GM18502 (cell line): ENCODE results near the gene GRID1.

ENCODE experiments used
- ATAC-seq: cut with Tn5 transposase; IDR thresholded peaks from one replicate; pipeline ENCODE4 v1.9.1; 2021; ENCODE audit warnings: mild to moderate bottlenecking; ENCODE audit not compliant: unreplicated experiment, poor library complexity

The GRID1 gene

DNA sequence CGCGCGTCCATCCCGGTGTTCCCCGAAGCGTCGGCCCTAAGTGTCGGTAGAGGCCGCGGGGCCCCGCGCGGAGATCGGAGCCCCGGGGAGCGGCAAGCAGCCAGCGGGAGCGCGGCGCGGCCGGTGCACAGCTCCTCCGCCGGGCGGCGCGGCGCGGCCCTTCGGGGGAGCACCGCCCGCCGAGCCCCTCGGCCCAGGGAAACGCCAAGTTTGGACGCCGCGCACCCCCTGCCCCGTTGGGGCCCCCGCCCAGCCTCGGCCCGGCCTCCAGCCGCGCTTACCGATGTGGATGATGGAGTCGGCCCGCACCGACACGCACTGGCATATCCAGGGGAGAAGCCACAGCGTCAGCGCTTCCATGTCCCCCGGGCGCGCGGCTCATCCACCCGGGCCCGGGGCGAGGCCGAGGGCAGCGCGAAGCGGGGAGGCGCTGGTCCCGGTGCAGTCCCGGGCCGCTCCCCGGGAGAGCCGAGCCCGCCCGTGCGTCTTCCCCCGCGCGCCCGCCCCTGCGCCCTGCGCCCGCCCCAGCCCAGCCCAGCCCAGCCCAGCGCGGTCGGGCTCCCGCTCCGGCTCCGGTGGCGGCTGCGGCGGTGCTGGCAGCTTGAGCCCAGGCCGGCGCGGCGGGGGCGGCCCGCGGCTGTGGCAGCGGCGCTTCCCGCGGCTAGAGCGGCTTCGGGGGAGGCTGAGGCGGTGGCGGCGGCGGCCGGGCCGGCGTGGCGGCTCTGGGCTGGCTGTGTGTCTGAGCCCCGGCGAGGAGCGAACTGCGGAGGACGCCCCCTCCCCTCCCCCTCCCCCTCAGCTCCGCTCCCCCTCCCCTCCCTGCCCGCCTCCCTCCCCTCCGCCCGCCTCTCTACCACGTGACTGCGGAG lies at the start of gene GRID1:
GRID1 (minus strand) TSS at position 763 of the 869 bp plus-strand sequence.
- peak; percentile 35 for ATAC-seq

DNA sequence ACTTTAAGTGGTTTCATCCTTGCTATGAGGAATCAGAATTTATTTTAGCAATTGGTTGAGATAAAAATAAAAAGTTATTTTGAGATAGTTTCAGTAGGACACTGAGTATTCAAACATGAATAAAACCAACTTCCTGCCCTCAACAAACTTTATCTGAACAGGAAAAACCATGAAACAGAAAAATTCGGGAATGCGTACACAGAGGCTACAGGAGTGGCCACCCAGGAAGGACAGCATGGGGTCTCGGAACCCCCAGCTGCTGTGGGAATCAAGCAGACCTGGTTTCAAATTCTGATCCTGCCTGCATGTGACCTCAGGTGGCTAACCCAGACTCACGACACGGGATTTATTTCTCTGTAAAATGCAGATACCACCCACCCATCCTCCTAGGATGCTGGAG lies 49.0 kb upstream of the GRID1 start:
- ATAC-seq, result no peak

DNA sequence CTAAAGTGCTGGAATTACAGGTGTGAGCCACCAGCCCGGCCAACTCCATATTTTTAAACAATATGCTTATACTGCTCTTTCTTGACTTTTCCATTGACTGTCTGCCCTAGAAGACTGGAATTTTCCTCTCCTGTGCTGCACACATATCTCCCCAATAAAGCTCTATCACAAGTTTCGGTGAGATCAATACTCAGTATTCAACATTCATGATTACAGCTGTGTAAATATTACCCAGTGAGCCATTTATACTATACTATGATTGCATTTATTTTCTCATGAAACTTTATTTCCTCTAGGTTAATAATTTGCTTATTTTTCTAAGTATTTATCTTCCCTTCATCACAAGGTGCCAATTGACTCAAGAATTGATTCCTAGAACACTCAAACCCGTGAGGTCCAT lies 48.5 kb upstream of the GRID1 start:
- no peak for ATAC-seq

DNA sequence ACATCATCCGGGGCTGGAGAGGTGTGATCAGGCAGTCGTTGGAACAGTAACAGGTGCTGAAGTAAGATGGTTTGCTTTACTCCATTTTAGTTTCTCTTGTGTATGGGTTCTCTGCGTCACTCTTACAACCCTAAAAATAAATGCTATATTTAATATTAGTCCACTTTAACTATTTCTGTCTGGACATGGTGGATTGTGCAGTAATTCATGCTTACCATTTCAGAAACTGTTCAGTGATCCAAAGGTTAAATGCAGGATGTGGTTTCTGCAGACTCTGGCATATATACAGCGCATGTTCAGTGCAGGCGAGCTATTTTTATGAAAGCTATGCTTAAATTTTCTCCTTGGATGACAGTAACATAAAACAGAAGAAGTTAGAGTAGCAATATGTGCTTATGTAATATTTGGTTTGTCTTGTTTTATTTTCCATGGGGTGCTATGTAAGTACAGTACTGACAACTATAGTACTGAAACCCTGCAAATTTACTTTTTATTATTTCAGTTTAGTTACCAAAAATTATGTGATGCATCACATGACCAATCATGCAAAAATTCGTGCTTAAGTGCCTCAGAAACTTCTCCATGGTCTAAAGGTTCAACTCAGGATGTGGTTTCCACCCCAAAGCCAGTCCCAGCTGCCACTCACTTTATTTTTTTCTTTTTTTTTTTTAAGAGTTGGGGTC lies 46.6 kb upstream of the GRID1 start:
- ATAC-seq, result peak; percentile 79

DNA sequence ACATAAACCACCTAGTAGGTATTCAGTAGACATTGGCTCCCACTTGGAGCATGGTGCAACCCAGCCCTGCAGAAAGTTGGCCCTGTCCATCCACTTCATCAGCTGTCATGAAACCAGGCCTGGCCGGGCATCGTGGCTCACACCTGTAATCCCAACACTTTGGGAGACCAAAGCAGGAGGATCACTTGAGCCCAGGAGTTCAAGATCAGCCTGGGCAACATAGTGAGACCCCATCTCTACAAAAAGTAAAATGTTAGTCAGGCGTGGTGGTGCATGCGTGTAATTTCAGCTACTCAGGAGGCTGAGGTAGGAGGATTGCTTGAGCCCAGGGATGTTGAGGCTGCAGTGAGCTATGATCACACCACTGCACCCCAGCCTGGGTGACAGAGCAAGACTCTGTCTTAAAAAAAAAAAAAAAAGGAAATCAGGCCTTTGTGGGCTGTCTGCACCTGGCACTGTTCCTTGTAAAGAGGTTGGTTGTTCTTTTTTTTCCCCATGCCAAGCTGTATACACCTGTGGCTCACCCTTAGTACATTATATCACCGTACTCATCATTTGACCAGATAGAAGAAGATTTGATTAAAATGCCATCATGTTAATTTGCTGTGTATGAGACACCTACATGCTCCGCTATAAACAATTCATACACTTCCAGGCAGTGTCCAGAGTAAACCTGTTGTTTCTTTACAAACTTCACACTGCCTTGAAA lies 45.4 kb upstream of the GRID1 start:
- no peak for ATAC-seq

DNA sequence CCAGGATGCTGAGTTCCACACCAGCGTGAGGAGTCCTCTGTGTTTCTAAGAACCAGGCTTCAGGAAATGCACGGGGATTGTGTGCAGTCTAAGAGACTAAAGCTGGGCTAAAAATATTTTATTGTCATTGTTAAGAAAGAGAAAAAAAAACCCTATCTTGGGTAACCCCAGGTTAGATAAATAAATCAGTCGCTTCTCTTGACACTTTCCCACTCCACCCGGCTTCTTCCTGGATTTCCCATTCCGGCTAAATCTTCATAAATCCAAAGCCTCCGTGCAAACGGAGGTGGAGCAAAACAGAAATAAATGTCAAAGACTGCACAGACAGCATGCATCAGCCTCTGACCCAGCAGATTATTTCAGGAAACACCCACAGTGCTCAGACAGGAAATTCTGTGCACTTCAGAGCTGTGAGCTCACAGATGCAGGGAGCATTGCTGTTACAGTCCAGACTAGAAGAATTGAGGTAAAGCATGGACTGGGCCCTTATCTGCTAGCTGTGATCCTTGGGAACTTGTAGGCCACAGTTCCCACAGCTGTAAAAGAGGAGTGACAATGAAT lies 44.8 kb upstream of the GRID1 start:
- peak; percentile 57 for ATAC-seq

DNA sequence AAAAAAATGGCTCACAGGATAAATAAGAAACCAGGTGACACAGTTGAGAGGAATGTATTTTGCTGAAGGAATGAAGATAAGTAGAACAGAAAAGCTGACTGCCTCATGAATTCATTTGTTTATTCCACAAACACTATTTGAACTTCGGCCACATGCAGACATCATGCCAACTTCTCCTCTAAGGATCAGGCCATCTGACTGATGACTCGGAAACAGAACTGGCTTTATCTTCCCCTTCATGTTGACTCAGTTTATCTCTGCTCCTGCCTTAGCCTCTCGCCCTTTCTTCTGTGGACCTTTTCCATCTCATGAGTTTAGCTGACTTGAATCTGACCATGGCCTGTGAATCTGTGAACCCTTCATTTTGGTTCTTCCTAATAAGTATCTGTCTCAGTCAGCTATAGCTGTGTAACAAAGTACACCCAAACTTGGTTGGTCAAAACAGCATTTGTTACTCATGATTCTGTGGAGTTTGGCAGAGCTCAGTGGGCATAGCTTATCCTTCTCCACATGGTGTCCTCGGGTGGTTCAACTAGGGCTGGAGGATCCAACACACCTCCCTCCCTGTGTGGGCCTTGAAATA lies 44.0 kb upstream of the GRID1 start:
- ATAC-seq, result no peak

DNA sequence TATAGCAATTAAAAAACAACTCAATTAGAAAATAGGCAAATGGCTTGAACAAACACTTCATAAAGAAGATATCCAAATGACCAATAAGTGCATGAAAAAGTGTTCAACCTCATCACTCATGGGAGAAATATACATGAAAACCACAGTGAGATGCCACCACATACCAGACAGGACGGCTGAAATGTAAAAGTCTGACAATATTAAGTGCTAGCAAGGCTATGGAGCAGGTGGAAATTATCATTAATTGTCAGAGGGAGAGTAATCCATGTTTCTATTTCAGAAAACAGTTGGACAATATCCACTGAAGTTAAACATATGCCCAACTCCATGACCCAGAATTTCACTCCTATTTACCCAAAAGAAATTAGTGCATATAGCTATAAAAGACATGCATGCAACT lies 42.6 kb upstream of the GRID1 start:
- ATAC-seq, result no peak

DNA sequence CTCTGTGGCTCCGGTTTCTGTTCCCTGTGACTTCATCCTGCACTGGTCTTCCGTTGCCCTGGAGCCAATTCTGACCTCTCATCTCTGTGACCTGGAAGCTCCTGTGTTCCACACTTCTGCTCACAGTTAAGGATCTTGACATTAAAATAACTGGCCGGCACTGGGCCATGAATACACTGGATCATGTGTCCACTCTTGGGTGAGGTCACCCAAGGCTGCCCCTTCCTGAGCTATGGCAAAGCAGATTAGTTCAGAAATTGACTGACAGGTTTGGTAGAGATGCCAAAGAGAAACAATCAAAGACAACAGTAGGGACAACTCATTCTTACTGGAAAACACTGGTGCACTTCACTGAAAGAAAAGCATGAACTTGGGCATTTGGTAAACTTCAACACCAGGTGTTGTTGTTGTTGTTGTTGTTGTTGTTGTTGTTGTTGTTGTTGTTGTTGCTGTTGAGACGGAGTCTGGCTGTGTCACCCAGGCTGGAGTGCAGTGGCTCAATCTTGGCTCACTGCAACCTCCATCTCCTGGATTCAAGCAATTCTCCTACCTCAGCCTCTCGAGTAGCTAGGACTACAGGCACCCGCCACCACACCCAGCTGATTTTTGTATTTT lies 36.7 kb upstream of the GRID1 start:
- ATAC-seq, result no peak

DNA sequence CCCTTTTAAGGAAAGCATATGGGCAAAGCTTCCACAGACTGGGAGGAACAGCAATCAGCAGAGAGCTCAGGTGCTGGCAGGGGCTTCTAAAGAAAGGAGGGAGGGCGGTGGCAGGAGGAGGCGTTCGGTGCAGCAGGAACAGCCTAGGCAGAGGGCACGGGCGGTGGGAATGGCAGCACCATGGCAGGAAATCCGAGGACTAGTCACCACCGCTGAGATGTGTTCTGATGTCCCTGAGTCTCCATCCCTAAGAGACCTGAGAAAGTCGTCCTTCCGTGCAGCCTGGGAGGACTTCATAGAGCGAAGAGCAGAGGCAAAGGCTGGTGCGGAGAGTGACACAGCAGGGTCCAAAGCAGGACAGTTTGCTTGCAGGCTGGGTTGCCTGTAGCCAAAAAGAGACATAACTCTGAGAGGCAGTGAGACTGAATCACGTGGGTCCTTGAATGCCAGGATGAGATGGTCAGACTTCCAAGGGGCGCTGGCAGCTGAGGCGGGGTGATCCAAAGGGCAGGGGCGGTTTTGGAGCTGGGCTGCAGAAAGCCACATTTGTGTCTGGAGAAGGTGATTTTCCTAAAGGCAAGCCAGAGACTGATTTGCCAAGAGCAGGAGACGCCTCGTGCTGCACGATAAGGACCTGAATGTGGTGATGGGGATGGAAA lies 35.8 kb upstream of the GRID1 start:
- ATAC-seq, result no peak

DNA sequence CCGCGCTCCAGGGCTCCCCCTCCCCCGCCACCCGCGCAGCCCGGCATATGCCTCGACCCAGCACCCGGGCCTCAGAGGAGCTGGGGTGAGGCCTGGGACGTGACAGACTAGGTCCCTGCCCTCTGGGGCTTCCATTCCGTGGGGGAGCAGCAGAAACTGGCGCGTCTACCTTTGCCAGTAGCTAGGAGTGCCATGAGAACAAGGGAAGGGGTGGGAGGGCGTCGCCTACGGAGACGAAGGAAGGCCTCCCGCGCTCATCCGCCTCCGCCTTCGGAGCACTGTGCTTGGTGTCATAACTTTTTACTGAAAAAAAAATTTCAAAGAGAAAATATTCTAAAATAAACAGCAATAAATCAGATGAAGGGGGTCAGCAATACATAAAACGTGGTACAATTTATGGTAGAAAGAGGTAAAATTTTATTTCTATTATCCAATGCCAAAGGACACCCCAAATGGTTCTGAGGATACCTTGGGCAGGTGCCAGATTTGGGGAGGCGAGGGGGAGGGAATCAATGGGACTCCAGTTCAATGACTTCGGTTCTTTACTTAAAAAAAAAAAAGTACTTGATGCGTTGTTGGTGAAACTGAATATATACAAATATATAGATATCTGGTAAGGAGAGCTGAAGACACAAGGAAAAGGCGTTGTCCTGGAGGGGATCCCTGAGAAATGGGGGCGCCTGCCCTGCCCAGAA lies 35.1 kb upstream of the GRID1 start:
- ATAC-seq, result no peak

DNA sequence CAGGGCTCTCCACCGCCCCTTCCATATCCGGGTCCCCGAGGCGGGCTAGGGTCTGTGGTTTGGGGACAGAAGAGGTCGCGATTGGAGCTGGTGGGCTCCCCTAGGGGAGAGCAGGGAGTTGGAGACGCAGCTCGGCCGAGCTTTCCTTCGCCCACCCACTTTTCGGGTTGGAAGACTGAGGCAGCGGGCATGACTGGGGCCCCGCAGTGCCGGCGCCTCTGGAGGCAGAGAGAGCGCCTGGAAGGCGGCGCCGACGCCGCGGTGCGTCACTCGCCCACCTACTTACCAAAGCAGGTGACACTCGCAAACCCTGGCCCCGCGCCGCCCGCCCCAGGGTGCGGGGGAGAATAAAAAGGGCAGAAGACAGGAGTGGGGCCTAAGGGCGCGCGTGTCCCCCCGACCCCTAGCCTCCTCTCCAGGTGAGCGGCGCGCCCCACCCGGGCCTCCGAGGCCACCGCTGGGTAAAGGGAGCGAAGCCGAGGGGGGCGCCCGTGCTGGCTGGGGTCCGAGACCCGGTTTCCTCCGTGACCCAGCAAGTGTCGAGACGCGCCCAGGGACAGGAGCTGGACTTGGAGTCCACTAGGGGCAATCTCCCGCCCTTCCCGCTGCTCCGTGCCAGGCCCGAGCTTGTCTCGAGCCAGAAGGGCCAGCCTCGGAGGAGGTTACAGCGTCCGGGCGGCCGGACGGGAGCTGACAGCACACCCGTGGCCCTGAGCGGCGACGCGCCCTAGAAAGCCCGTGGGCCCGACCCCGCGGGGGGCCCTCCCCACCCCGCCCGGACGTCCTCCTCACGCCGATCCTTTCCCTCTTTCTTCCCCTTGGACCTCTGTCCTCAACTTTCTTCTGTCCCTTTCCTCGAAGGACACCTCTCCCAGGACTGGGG lies 34.4 kb upstream of the GRID1 start:
- peak; percentile 43 for ATAC-seq

DNA sequence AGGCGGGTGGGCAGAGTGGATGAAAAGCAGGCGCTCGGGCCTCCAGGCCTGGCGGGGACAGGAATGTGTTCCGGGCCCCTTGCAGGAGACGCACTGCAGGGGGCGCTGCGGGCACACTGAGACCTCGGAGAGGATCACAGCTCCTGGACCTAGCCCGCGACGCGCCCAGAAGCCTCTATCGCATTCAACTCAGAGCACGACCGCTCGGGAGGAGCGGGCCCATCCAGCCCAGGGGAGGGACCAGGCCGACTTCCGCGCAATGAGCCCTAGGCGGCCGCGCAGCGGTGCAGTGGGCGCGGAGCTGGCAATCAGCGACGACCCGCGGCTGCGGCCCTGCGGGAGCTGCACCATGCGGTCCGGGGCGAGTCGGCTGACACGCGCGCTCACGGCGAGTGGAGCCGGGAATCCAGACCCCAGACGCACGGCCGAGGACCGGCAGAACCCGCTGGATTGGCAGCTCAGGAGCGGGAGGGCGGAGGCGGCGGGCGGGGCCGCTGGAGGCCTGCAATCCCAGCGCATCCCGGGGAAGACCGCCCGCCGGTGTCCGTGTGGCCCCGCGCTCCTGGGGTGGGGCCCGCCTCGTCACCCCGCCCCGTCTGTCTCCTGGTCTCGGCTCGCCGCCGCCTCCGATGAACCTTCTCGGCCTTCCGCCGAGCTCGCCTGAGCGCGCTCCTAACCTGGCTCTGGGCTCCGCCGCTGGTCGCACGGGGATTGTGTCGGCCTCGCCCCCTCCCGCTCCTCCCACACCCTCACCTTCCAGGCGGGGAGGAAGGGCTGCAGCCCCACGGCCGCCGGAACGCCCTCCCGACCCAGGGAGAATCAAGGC lies 33.5 kb upstream of the GRID1 start:
- peak; percentile 92 for ATAC-seq

DNA sequence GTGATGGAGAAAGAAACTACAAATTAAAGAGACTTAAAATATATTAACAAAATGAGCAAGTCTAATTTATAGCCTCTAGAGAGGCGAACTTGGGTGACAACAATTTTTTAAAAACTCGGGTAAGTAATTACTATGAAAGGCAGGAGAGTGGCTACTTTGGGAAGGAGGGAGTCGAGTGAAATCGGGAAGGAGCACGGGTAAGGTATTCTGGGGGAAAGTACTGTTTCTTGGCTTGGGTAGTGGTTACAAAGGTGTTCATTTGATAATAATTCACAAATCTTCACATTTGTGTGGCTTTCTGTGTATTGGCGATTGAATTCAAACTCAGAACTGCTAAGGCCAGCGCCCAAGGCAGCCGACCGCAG lies 32.9 kb upstream of the GRID1 start:
- no peak for ATAC-seq

DNA sequence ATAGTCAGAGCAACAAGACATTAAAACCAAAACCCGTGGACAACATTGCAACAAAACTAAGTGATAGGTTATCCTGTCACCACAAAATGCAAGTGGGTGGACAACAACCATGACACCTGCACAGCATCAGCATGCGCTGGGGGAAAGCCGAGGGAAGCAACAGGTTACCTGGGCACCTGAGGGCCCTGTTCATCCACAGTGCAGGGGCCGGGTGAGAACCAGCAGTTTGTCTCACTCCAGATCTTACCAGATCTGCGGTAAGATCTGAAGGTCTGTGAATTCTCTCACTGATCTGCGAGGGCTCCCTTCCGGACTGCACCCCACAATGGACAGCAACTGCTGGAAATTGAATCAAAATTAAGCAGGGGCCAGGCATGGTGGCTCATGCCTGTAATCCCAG lies 30.5 kb upstream of the GRID1 start:
- no peak for ATAC-seq

DNA sequence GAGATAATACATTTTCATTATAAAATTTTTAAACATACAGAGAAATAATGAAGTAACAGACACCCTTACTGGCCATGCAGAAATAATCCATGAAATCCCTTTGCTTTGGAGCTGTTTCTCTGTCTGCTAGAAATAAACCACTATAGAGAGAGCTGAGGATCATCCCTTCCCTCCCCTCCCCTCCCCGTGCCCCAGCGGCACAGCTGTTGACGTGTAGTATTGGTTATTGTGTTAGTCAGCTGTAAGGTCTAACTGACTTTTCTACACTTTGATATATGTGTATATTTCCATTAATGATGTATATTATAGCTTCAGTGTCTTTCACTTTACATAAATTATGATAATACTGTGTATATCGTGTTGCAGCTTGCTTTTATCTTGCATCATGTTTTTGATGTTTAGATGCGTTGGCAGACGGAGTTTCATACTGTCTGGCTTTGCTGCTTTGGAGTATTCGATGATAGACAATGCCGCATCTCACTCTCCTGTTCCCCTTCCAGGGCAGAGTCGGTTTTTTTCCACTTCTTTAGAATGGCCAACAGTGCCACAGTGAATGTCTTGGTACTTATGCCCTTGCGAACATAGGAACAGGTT lies 27.4 kb upstream of the GRID1 start:
- no peak for ATAC-seq

DNA sequence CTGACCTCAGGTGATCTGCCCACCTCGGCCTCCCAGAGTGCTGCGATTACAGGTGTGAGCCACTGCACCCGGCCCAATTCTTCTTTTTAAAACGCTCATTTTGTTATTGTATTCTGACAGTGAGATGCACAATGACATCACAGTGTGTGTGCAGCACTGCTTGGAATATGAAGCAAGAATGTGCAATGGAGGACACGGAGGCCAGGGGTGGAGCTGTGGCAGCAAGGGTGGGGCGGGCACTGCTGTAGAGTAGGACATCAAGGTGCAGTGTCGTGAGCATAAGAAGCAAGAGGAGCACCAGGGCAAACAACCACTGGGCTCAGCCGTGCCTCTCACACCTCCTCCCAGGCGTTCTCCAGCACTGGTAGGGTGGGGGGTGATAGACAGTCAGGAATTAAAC lies 26.8 kb upstream of the GRID1 start:
- ATAC-seq, result no peak
